Neural progenitor cell (in vitro differentiated cells): Measurements from ENCODE around the gene FBXW2. TPM values are rescaled to one million over a fixed set of nuclear protein-coding genes. Genes with fewer than 3 reads are reported as not detected.

Experiments used
- DNase-seq: peaks from one replicate; pipeline ENCODE4 v3.0.0-alpha.2; 2016; ENCODE audit warnings: low spot score
- H2AFZ ChIP-seq: fragments of 200-600 bp; sonication (generic); replicated peaks from 2 replicates; pipeline ENCODE4 v1.6.1; 2016; ENCODE audit warnings: antibody characterized with exemption
- H3F3A ChIP-seq: fragments of 200-600 bp; sonication (generic); 2 replicates; pipeline ENCODE4 v1.6.1; 2016; ENCODE audit warnings: antibody characterized with exemption, low read depth
- H3K27ac ChIP-seq: fragments of 200-600 bp; sonication (generic); 2 replicates; pipeline ENCODE4 v1.5.1; 2016; ENCODE audit warnings: mild to moderate bottlenecking
- H3K27me3 ChIP-seq: fragments of 200-600 bp; sonication (generic); 2 replicates; pipeline ENCODE4 v1.6.1; 2016; ENCODE audit warnings: mild to moderate bottlenecking, moderate library complexity
- H3K36me3 ChIP-seq: fragments of 200-600 bp; sonication (generic); 2 replicates; pipeline ENCODE4 v1.5.1; 2016
- H3K4me1 ChIP-seq: fragments of 200-600 bp; sonication (generic); 2 replicates; pipeline ENCODE4 v1.6.1; 2016; ENCODE audit warnings: mixed run types
- H3K4me2 ChIP-seq: fragments of 200-600 bp; sonication (generic); 2 replicates; pipeline ENCODE4 v1.6.1; 2016
- H3K4me3 ChIP-seq: fragments of 200-600 bp; sonication (generic); 2 replicates; pipeline ENCODE4 v1.5.1; 2016
- H3K79me2 ChIP-seq: fragments of 200-600 bp; sonication (generic); 2 replicates; pipeline ENCODE4 v1.6.1; 2016; ENCODE audit warnings: low read depth
- H3K9ac ChIP-seq: fragments of 200-600 bp; sonication (generic); 2 replicates; pipeline ENCODE4 v1.6.1; 2016
- H3K9me3 ChIP-seq: fragments of 200-600 bp; sonication (generic); 2 replicates; pipeline ENCODE4 v1.5.1; 2016; ENCODE audit warnings: low read depth
- H4K20me1 ChIP-seq: fragments of 200-600 bp; sonication (generic); 2 replicates; pipeline ENCODE4 v1.6.1; 2016; ENCODE audit warnings: low read depth
- H3K27ac Mint-ChIP-seq: 3 replicates; pipeline ENCODE4 v1.8.0; 2021; ENCODE audit warnings: mixed read lengths
- H3K27me3 Mint-ChIP-seq: 2 replicates; pipeline ENCODE4 v1.8.0; 2022; ENCODE audit warnings: low read depth, mild to moderate bottlenecking, inconsistent platforms, moderate library complexity, mixed read lengths; ENCODE audit not compliant: insufficient read depth
- H3K36me3 Mint-ChIP-seq: 3 replicates; pipeline ENCODE4 v1.8.0; 2021; ENCODE audit warnings: mixed read lengths
- H3K4me1 Mint-ChIP-seq: 3 replicates; pipeline ENCODE4 v1.8.0; 2021; ENCODE audit warnings: mixed read lengths
- H3K4me3 Mint-ChIP-seq: 3 replicates; pipeline ENCODE4 v1.8.0; 2021; ENCODE audit warnings: mild to moderate bottlenecking, moderate library complexity, mixed read lengths
- H3K9me3 Mint-ChIP-seq: 3 replicates; pipeline ENCODE4 v1.8.0; 2020; ENCODE audit warnings: mixed read lengths
- CTCF ChIP-seq: fragments of 200-600 bp; sonication (generic); IDR thresholded peaks from 2 replicates; pipeline ENCODE4 v1.5.1; 2017; ENCODE audit warnings: antibody characterized with exemption, mild to moderate bottlenecking
- EZH2 ChIP-seq: fragments of 200-600 bp; sonication (generic); IDR thresholded peaks from 2 replicates; pipeline ENCODE4 v1.6.1; 2017; ENCODE audit warnings: antibody characterized with exemption, mild to moderate bottlenecking, moderate library complexity
- EZH2phosphoT487 ChIP-seq: fragments of 200-600 bp; sonication (generic); IDR thresholded peaks from 2 replicates; pipeline ENCODE4 v1.6.1; 2017; ENCODE audit warnings: antibody characterized with exemption
- total RNA-seq: library from RNA; depleted of rRNA; stranded (reverse); fragments of >200 nt; gene quantifications from 2 replicates; pipeline ENCODE4 v1.2.3, GENCODE V29; 2015; ENCODE audit warnings: low replicate concordance

Gene FBXW2
- total RNA-seq, 1 donor from 2014 or later = 32.7 TPM

- no peak overlapping the region for H3K4me3 Mint-ChIP-seq
- peaks cover 12% of the 10 kb centered on the region for H3K4me1 ChIP-seq
- H3K4me2 ChIP-seq = no peak overlapping the region
- H3K9me3 Mint-ChIP-seq = no peaks in the 10 kb centered on the region
- no peaks in the 10 kb centered on the region for H3K9me3 ChIP-seq
- peak overlapping the region; percentile 2 for H2AFZ ChIP-seq
- H3K4me3 ChIP-seq = no peak overlapping the region
- no peaks in the 10 kb centered on the region for H3K79me2 ChIP-seq
- H3K27ac ChIP-seq = no peak overlapping the region
- H3K27me3 ChIP-seq = no peaks in the 10 kb centered on the region
- DNase-seq = no peak
- no peaks in the 10 kb centered on the region for H4K20me1 ChIP-seq
- H3K9ac ChIP-seq = no peak overlapping the region
- no peaks in the 10 kb centered on the region for H3K27me3 Mint-ChIP-seq
- no peak for TF ChIP-seq EZH2phosphoT487
- TF ChIP-seq EZH2 = no peak
- TF ChIP-seq CTCF = no peak
- H3K27ac Mint-ChIP-seq = no peak overlapping the region
- H3K36me3 ChIP-seq = no peaks in the 10 kb centered on the region
- no peaks in the 10 kb centered on the region for H3K36me3 Mint-ChIP-seq
- peaks cover 12% of the 10 kb centered on the region for H3K4me1 Mint-ChIP-seq
- peaks cover 13% of the 10 kb centered on the region for H3F3A ChIP-seq
Observed at GRCh38 chr9:120735415-120736126, 57.6 kb downstream of the FBXW2 start.

- no peaks in the 10 kb centered on the region for H3K9me3 ChIP-seq
- H3K4me2 ChIP-seq = no peak overlapping the region
- no peak overlapping the region for H3K27ac ChIP-seq
- peak overlapping the region; percentile 2 for H2AFZ ChIP-seq
- Mint-ChIP-seq H3K4me3 (no peak overlapping the region), H3K27ac (no peak overlapping the region), H3K27me3 (peaks cover 2% of the 10 kb centered on the region), H3K4me1 (peaks cover 18% of the 10 kb centered on the region), H3K36me3 (no peaks in the 10 kb centered on the region), H3K9me3 (no peaks in the 10 kb centered on the region)
- no peaks in the 10 kb centered on the region for H4K20me1 ChIP-seq
- DNase-seq = no peak
- peaks cover 17% of the 10 kb centered on the region for H3F3A ChIP-seq
- no peaks in the 10 kb centered on the region for H3K27me3 ChIP-seq
- peaks cover 12% of the 10 kb centered on the region for H3K4me1 ChIP-seq
- H3K79me2 ChIP-seq = no peaks in the 10 kb centered on the region
- no peaks in the 10 kb centered on the region for H3K36me3 ChIP-seq
- no peak for TF ChIP-seq EZH2phosphoT487
- TF ChIP-seq EZH2 = no peak
- no peak for TF ChIP-seq CTCF
- H3K9ac ChIP-seq = no peak overlapping the region
- H3K4me3 ChIP-seq = no peak overlapping the region
Observed at GRCh38 chr9:120734607-120735410, 58.4 kb downstream of the FBXW2 start.

- no peak for DNase-seq
- no peaks in the 10 kb centered on the region for H3K36me3 Mint-ChIP-seq
- Histone ChIP-seq H3F3A (peaks cover 17% of the 10 kb centered on the region), H3K4me2 (no peak overlapping the region), H3K9ac (no peak overlapping the region), H3K4me3 (no peak overlapping the region), H4K20me1 (no peaks in the 10 kb centered on the region), H3K27ac (no peak overlapping the region), H3K79me2 (no peaks in the 10 kb centered on the region), H3K36me3 (no peaks in the 10 kb centered on the region), H3K9me3 (no peaks in the 10 kb centered on the region), H2AFZ (no peak overlapping the region), H3K27me3 (no peaks in the 10 kb centered on the region), H3K4me1 (peaks cover 12% of the 10 kb centered on the region)
- H3K27ac Mint-ChIP-seq = no peak overlapping the region
- H3K9me3 Mint-ChIP-seq = no peaks in the 10 kb centered on the region
- no peak for TF ChIP-seq EZH2
- no peak for TF ChIP-seq CTCF
- no peak for TF ChIP-seq EZH2phosphoT487
- H3K27me3 Mint-ChIP-seq = peaks cover 5% of the 10 kb centered on the region
- H3K4me1 Mint-ChIP-seq = peaks cover 22% of the 10 kb centered on the region
- H3K4me3 Mint-ChIP-seq = no peak overlapping the region
Observed at GRCh38 chr9:120733190-120733589, 60.0 kb downstream of the FBXW2 start.
